ENCODE data around the gene RXRB. TPM values are rescaled to one million over a fixed set of nuclear protein-coding genes. Genes with fewer than 3 reads are reported as not detected.

The RXRB gene
- total and polyA plus RNA-seq, 2 of the 13 experiments (the other 11 are each of a cell fraction or from before 2014, with no cell fraction given), result 26.7 to 55.7 TPM

DNA sequence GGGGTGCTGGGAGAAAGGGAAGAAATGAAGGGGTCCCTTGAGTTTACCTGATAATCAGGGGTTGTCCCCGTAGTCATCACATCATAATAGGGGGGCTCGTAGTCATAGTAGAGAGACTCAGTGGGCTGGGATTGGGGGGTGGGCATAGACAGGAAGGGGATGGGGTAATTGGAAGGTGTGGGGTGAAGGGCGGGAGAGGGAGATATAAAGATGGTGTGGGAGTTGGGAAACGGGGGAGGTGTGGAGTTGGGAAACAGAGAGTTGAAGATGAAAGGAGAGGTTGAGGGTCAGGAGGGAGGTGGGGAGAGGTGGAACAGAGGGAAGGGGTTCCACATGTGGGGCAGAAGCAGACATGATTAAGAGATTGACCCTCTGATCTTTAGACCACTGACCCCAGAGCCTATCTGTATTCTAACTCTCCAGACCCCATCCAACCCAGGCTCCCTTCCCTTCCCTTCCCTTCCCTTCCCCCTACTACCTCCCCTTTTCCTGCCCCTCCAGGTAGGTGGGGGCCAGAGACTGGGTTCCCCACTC lies 14.7 kb downstream of the RXRB start:
- no peak for ATAC-seq
- intact Hi-C loops (cut with micrococcal nuclease; ENCODE audit: unreplicated experiment) (no loop called here), in situ Hi-C loops (cut with HindIII; ENCODE audit: extremely low pct_ligation_motif_present, low pct_unique_long_range_greater_than_20kb) (no loop called here)
- ChIA-PET POLR2A (no interaction called here), CTCF (ENCODE audit: low intra/inter-chr PET ratio, low total read pairs) (no interaction called here)
- Histone ChIP-seq H3K79me2 (ENCODE audit: insufficient read depth, low read length) (no peaks in the 10 kb centered on the region), H2AFZ (ENCODE audit: low read length) (no peak overlapping the region), H3K9me3 (ENCODE audit: low read length) (peaks cover 19% of the 10 kb centered on the region; the same call in 1 of the 2 replicates), H4K20me1 (ENCODE audit: insufficient read depth, low read length) (no peaks in the 10 kb centered on the region), H3K27ac (ENCODE audit: extremely low read length, insufficient read depth, low read length) (no peak overlapping the region), H3K36me3 (replicated peaks in 1 of 2; ENCODE audit: control insufficient read depth in 1 of 2, insufficient read depth in 2 of 2, low read length in 2 of 2) (no peaks in the 10 kb centered on the region), H3K9ac (ENCODE audit: insufficient read depth, low read depth, low read length) (no peak overlapping the region), H3K4me2 (ENCODE audit: low read depth, low read length) (no peak overlapping the region), H3K4me3 (replicated peaks in 1 of 3; ENCODE audit: insufficient read depth in 1 of 3, low read depth in 2 of 3, low read length in 3 of 3) (no peak overlapping the region), H3K4me1 (ENCODE audit: insufficient read depth, low read length) (peaks cover 20% of the 10 kb centered on the region), H3K27me3 (ENCODE audit: control insufficient read depth in 1 of 2, insufficient read depth in 2 of 2, low read length in 2 of 2) (peaks cover 2 to 11% of the 10 kb centered on the region in 2 experiments; a peak in 2 of 5 replicates)
- BruUV-seq (replicated peaks), result no TSS peak
- WGBS (ENCODE audit: low lambda C conversion rate), result 33% methylated on average over 4 of the region's 4 CpGs
- peak; percentile 95 for TF ChIP-seq HNRNPK (IDR thresholded peaks at IDR 0.05; ENCODE audit: low read depth, low read length, poor library complexity, severe bottlenecking)
- TF ChIP-seq SRF (IDR thresholded peaks at IDR 0.05; ENCODE audit: low read depth, low read length), result no peak
- FAIRE-seq, result no peak
- no peak for DNase-seq (ENCODE audit: low spot score)

DNA sequence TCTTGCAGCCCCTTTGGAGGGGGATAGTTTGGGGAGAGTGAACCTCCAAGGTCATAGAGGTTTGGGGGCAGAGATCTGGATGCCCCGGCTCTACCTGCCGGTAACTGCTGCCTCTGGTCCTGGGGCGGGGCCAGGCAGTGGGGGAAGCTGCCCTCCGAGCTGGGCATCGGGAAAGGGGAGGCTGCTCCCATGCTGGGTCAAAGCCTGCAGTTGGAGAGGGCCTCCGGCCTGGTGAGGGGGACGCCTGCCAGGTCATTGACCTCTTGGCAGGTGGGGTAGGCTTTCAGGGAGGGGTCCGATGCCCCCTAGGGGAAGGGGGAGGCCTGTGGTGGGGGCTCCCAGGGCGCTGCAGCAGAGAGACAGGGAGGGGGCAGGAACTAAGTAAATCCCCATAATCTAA lies 15.3 kb downstream of the RXRB start:
- no peak overlapping the region for H2AFZ ChIP-seq (ENCODE audit: low read length)
- intact Hi-C loops (cut with micrococcal nuclease; ENCODE audit: unreplicated experiment), result no loop called here
- H3K9me3 ChIP-seq (ENCODE audit: low read length), result peaks cover 19% of the 10 kb centered on the region; the same call in 1 of the 2 replicates
- no peak for FAIRE-seq
- H3K27me3 ChIP-seq (ENCODE audit: control insufficient read depth in 1 of 2, insufficient read depth in 2 of 2, low read length in 2 of 2), result peaks cover 2 to 15% of the 10 kb centered on the region in 2 experiments; a peak in 2 of 5 replicates
- no peak overlapping the region for H3K9ac ChIP-seq (ENCODE audit: insufficient read depth, low read depth, low read length)
- peaks cover 15% of the 10 kb centered on the region for H3K4me1 ChIP-seq (ENCODE audit: insufficient read depth, low read length)
- no peak overlapping the region for H3K4me3 ChIP-seq (replicated peaks in 1 of 3; ENCODE audit: insufficient read depth in 1 of 3, low read depth in 2 of 3, low read length in 3 of 3)
- H3K27ac ChIP-seq (ENCODE audit: extremely low read length, insufficient read depth, low read length), result no peak overlapping the region
- H4K20me1 ChIP-seq (ENCODE audit: insufficient read depth, low read length), result no peaks in the 10 kb centered on the region
- CTCF ChIA-PET (ENCODE audit: low intra/inter-chr PET ratio, low total read pairs), result no interaction called here
- no peak for ATAC-seq
- 16% methylated on average over 8 of the region's 9 CpGs for WGBS (ENCODE audit: low lambda C conversion rate)
- in situ Hi-C loops (cut with HindIII; ENCODE audit: extremely low pct_ligation_motif_present, low pct_unique_long_range_greater_than_20kb), result no loop called here
- H3K36me3 ChIP-seq (replicated peaks in 1 of 2; ENCODE audit: control insufficient read depth in 1 of 2, insufficient read depth in 2 of 2, low read length in 2 of 2), result no peaks in the 10 kb centered on the region
- DNase-seq (ENCODE audit: low spot score), result no peak
- no peaks in the 10 kb centered on the region for H3K79me2 ChIP-seq (ENCODE audit: insufficient read depth, low read length)
- POLR2A ChIA-PET, result no interaction called here
- no TSS peak for BruUV-seq (replicated peaks)
- no peak overlapping the region for H3K4me2 ChIP-seq (ENCODE audit: low read depth, low read length)
- TF ChIP-seq RXRA (CRISPR knock-in tag; IDR thresholded peaks at IDR 0.05), result peak; percentile 19; the same call in 1 of the 2 replicates
- TF ChIP-seq ZNF354B (CRISPR knock-in tag; IDR thresholded peaks at IDR 0.05), result no peak
- TF ChIP-seq, protein P1, sequence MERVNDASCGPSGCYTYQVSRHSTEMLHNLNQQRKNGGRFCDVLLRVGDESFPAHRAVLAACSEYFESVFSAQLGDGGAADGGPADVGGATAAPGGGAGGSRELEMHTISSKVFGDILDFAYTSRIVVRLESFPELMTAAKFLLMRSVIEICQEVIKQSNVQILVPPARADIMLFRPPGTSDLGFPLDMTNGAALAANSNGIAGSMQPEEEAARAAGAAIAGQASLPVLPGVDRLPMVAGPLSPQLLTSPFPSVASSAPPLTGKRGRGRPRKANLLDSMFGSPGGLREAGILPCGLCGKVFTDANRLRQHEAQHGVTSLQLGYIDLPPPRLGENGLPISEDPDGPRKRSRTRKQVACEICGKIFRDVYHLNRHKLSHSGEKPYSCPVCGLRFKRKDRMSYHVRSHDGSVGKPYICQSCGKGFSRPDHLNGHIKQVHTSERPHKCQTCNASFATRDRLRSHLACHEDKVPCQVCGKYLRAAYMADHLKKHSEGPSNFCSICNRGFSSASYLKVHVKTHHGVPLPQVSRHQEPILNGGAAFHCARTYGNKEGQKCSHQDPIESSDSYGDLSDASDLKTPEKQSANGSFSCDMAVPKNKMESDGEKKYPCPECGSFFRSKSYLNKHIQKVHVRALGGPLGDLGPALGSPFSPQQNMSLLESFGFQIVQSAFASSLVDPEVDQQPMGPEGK (CRISPR knock-in tag; IDR thresholded peaks at IDR 0.05), result 0 out of 2 replicates have a peak, but pooled peaks have one; percentile 31
